Progenitor cell of endocrine pancreas (in vitro differentiated cells): ENCODE measurements around the gene FUZ. TPM values are rescaled to one million over a fixed set of nuclear protein-coding genes. Genes with fewer than 3 reads are reported as not detected.
"Not testable (repeated sequence)": the region's sequence is repeated elsewhere in the genome, so short reads cannot be mapped to it uniquely, and the experiment has no call there.

Source experiments
- DNase-seq: peaks from one replicate; pipeline ENCODE4 v3.0.0; 2021; ENCODE audit warnings: low spot score; ENCODE audit not compliant: unreplicated experiment
- H3K27ac Mint-ChIP-seq: 2 replicates; pipeline ENCODE4 v1.8.0; 2021; ENCODE audit warnings: mild to moderate bottlenecking, moderate library complexity, mixed read lengths
- H3K27me3 Mint-ChIP-seq: 2 replicates; pipeline ENCODE4 v1.8.0; 2021; ENCODE audit warnings: mixed read lengths
- H3K36me3 Mint-ChIP-seq: 2 replicates; pipeline ENCODE4 v1.8.0; 2022; ENCODE audit warnings: mixed read lengths; ENCODE audit not compliant: insufficient read depth
- H3K4me1 Mint-ChIP-seq: 2 replicates; pipeline ENCODE4 v1.8.0; 2021; ENCODE audit warnings: low read depth, mixed read lengths
- H3K4me3 Mint-ChIP-seq: 2 replicates; pipeline ENCODE4 v1.8.0; 2021; ENCODE audit warnings: low read depth, mild to moderate bottlenecking, moderate library complexity, mixed read lengths
- H3K9me3 Mint-ChIP-seq: 2 replicates; pipeline ENCODE4 v1.8.0; 2021; ENCODE audit warnings: low read depth, mixed read lengths
- CTCF ChIP-seq: fragments of 200-600 bp; sonication (generic); IDR thresholded peaks from one replicate; pipeline ENCODE4 v1.5.0; 2021; ENCODE audit warnings: antibody characterized with exemption, mild to moderate bottlenecking; ENCODE audit not compliant: unreplicated experiment
- total RNA-seq: library from RNA; stranded (reverse); gene quantifications from 2 replicates; pipeline ENCODE4 v1.2.1, GENCODE V29; 2021

Gene FUZ
- total RNA-seq, 1 donor from 2014 or later, result 40.0 TPM

- Mint-ChIP-seq H3K4me1 (no peaks in the 10 kb centered on the region), H3K36me3 (peaks cover 6% of the 10 kb centered on the region), H3K4me3 (no peak overlapping the region), H3K27ac (no peak overlapping the region), H3K27me3 (no peaks in the 10 kb centered on the region), H3K9me3 (no peaks in the 10 kb centered on the region)
- no peak for DNase-seq
- no peak for TF ChIP-seq CTCF
These were observed 16.1 kb upstream of the FUZ start for GRCh38 chr19:49829200-49829599.

- Mint-ChIP-seq H3K36me3 (no peaks in the 10 kb centered on the region), H3K4me3 (no peak overlapping the region), H3K27me3 (no peaks in the 10 kb centered on the region), H3K27ac (no peak overlapping the region), H3K4me1 (no peaks in the 10 kb centered on the region), H3K9me3 (no peaks in the 10 kb centered on the region)
- DNase-seq, result no peak
- TF ChIP-seq CTCF, result no peak
These were observed 13.9 kb upstream of the FUZ start for GRCh38 chr19:49827034-49827433.

- Mint-ChIP-seq H3K4me1 (peaks cover 8% of the 10 kb centered on the region), H3K27me3 (no peaks in the 10 kb centered on the region), H3K4me3 (no peak overlapping the region), H3K36me3 (peaks cover 5% of the 10 kb centered on the region), H3K27ac (no peak overlapping the region), H3K9me3 (no peaks in the 10 kb centered on the region)
- TF ChIP-seq CTCF, result no peak
- no peak for DNase-seq
These were observed 11.6 kb upstream of the FUZ start for GRCh38 chr19:49824662-49825061.

- H3K36me3 Mint-ChIP-seq, result peaks cover 5% of the 10 kb centered on the region
- peaks cover 17% of the 10 kb centered on the region for H3K4me1 Mint-ChIP-seq
- peak overlapping the region; percentile 73 for H3K27ac Mint-ChIP-seq
- H3K27me3 Mint-ChIP-seq, result no peaks in the 10 kb centered on the region
- H3K4me3 Mint-ChIP-seq, result no peak overlapping the region
- DNase-seq, result no peak
- H3K9me3 Mint-ChIP-seq, result no peaks in the 10 kb centered on the region
- no peak for TF ChIP-seq CTCF
These were observed 10.4 kb upstream of the FUZ start for GRCh38 chr19:49823472-49823871.

GRCh38 chr19:49820125-49820524 lies 7.0 kb upstream of the FUZ start:
- Mint-ChIP-seq H3K36me3 (peaks cover 5% of the 10 kb centered on the region), H3K9me3 (no peaks in the 10 kb centered on the region), H3K27me3 (no peaks in the 10 kb centered on the region), H3K4me3 (peak overlapping the region; percentile 99), H3K4me1 (peaks cover 19% of the 10 kb centered on the region), H3K27ac (peak overlapping the region; percentile 90)
- no peak for TF ChIP-seq CTCF
- no peak for DNase-seq

GRCh38 chr19:49819452-49820115 lies 6.5 kb upstream of the FUZ start:
- H3K9me3 Mint-ChIP-seq, DNase-seq, H3K27me3 Mint-ChIP-seq, H3K36me3 Mint-ChIP-seq: not testable (repeated sequence)
- Mint-ChIP-seq H3K27ac (peak overlapping the region; percentile 99), H3K4me3 (peak overlapping the region; percentile 99), H3K4me1 (peaks cover 19% of the 10 kb centered on the region)
